GM12878 (cell line): ENCODE results near the gene USB1. TPM values are rescaled to one million over a fixed set of nuclear protein-coding genes. Genes with fewer than 3 reads are reported as not detected.

Experiments used
- ATAC-seq: fragments of 200-7000 bp; cut with Tn5 transposase; 3 replicates; pipeline ENCODE4 v1.9.1; 2020; ENCODE audit warnings: mild to moderate bottlenecking, moderate library complexity
- BruUV-seq: library from RNA; stranded (reverse); fragments of 400-500 nt; replicated peaks from 2 replicates; lab custom pipeline; 2021; lab: Mats Ljungman, UMichigan
- CTCF ChIA-PET: fragments of 300-600 bp; sonication (Branson Sonifier 250); formaldehyde crosslinking; extraction: SDS; loops from one replicate; lab custom pipeline; 2021; ENCODE audit warnings: inconsistent platforms; lab: Yijun Ruan, JAX
- POLR2A ChIA-PET: fragments of 350-600 bp; formaldehyde crosslinking; extraction: SDS; loops from one replicate; lab custom pipeline; 2021; ENCODE audit warnings: inconsistent platforms; lab: Charles Lee
- RAD21 ChIA-PET: fragments of 300-600 bp; sonication (Branson Sonifier 250); formaldehyde crosslinking; loops from one replicate; lab custom pipeline; 2023; ENCODE audit warnings: antibody characterized with exemption; ENCODE audit not compliant: unreplicated experiment; lab: Charles Lee
- SMC1A ChIA-PET: fragments of 300-600 bp; sonication (Branson Sonifier 250); formaldehyde crosslinking; loops from one replicate; lab custom pipeline; 2023; ENCODE audit not compliant: unreplicated experiment, uncharacterized antibody; lab: Charles Lee
- DNase-seq: peaks from one replicate; pipeline ENCODE4 v3.0.0-alpha.2; 2011; ENCODE audit warnings: low read depth, low spot score
- FAIRE-seq: peaks from 3 replicates; lab custom pipeline; 2011; peaks lifted over from hg19 to GRCh38; lab: Jason Lieb, UNC
- H2AFZ ChIP-seq: 2 replicates; pipeline ENCODE4 v1.6.0; 2011; ENCODE audit warnings: low read depth, low read length, control low read depth; ENCODE audit not compliant: control insufficient read depth
- H3K27ac ChIP-seq: 2 replicates; pipeline ENCODE4 v1.5.1; 2011; ENCODE audit warnings: control low read depth; ENCODE audit not compliant: control insufficient read depth, insufficient read depth
- H3K27me3 ChIP-seq, 2 experiments: replicated peaks in 1 of 2; 2 replicates each; pipeline versions ENCODE4 v1.6.0 to v1.6.1; 2011; ENCODE audit warnings: low read length in 1 of 2; ENCODE audit not compliant: control insufficient read depth in 2 of 2, insufficient read depth in 2 of 2
- H3K36me3 ChIP-seq, 2 experiments: 2 replicates each; pipeline ENCODE4 v1.5.1; 2011; ENCODE audit warnings: low read length in 1 of 2; ENCODE audit not compliant: control insufficient read depth in 2 of 2, insufficient read depth in 2 of 2
- H3K4me1 ChIP-seq: 2 replicates; pipeline ENCODE4 v1.6.1; 2011; ENCODE audit warnings: mild to moderate bottlenecking, low read length, moderate library complexity, mixed read lengths; ENCODE audit not compliant: control insufficient read depth, insufficient read depth
- H3K4me2 ChIP-seq: 2 replicates; pipeline ENCODE4 v1.6.0; 2011; ENCODE audit warnings: control low read depth; ENCODE audit not compliant: control insufficient read depth, insufficient read depth
- H3K4me3 ChIP-seq: fragments of 200-600 bp; sonication (generic); 2 replicates; pipeline ENCODE4 v1.5.1; 2016
- H3K79me2 ChIP-seq: 2 replicates; pipeline ENCODE4 v1.6.0; 2011; ENCODE audit warnings: low read length; ENCODE audit not compliant: control insufficient read depth, insufficient read depth
- H3K9ac ChIP-seq: 2 replicates; pipeline ENCODE4 v1.8.0; 2011; ENCODE audit warnings: low read length, control low read depth, mixed read lengths; ENCODE audit not compliant: control insufficient read depth, insufficient read depth
- H3K9me3 ChIP-seq: replicated peaks from 3 replicates; pipeline ENCODE4 v1.5.1; 2011; ENCODE audit warnings: mild to moderate bottlenecking, low read length; ENCODE audit not compliant: control insufficient read depth, insufficient read depth
- H4K20me1 ChIP-seq: 2 replicates; pipeline ENCODE4 v1.6.0; 2011; ENCODE audit not compliant: control insufficient read depth, insufficient read depth
- CEBPZ ChIP-seq: fragments of 150-350 bp; IDR thresholded peaks from 2 replicates; pipeline ENCODE4 v1.6.1; 2016; ENCODE audit warnings: low read depth, low read length
- ELK1 ChIP-seq: IDR thresholded peaks from 2 replicates; pipeline ENCODE4 v1.6.1; 2012; ENCODE audit warnings: low read depth, low read length, improper control_type of control experiment
- FOS ChIP-seq: IDR thresholded peaks from 3 replicates; pipeline ENCODE4 v1.6.1; 2011; ENCODE audit warnings: borderline replicate concordance; ENCODE audit not compliant: insufficient read length; ENCODE audit errors: extremely low read depth
- GATAD2B ChIP-seq: fragments of 450-650 bp; conservative IDR thresholded peaks from 2 replicates; pipeline ENCODE4 v1.6.1; 2017; ENCODE audit warnings: low read depth, mild to moderate bottlenecking, moderate library complexity
- KLF5 ChIP-seq: fragments of 450-650 bp; IDR thresholded peaks from 2 replicates; pipeline ENCODE4 v1.6.1; 2014; ENCODE audit warnings: mild to moderate bottlenecking; ENCODE audit not compliant: partially characterized antibody
- MLLT1 ChIP-seq: fragments of 450-650 bp; IDR thresholded peaks from 2 replicates; pipeline ENCODE4 v1.6.1; 2016; ENCODE audit warnings: mild to moderate bottlenecking
- MXI1 ChIP-seq: fragments of 150-350 bp; IDR thresholded peaks from 2 replicates; pipeline ENCODE4 v1.6.1; 2011; ENCODE audit warnings: low read depth, mild to moderate bottlenecking, inconsistent platforms, low read length, improper control_type of control experiment
- NR2C2 ChIP-seq: IDR thresholded peaks from 2 replicates; pipeline ENCODE4 v1.6.1; 2011; ENCODE audit warnings: borderline replicate concordance, low read depth; ENCODE audit not compliant: control insufficient read depth, insufficient read length
- PRDM15 ChIP-seq: fragments of 450-650 bp; formaldehyde crosslinking; IDR thresholded peaks from 2 replicates; pipeline ENCODE4 v1.4.0; 2020; ENCODE audit warnings: mild to moderate bottlenecking, moderate library complexity
- SMAD5 ChIP-seq: IDR thresholded peaks from 2 replicates; pipeline ENCODE4 v1.6.1; 2016; ENCODE audit warnings: antibody characterized with exemption, low read depth
- SUZ12 ChIP-seq: fragments of 200-600 bp; sonication (generic); IDR thresholded peaks from one replicate; pipeline ENCODE4 v1.6.1; 2018; ENCODE audit warnings: antibody characterized with exemption, mild to moderate bottlenecking; ENCODE audit not compliant: unreplicated experiment
- ZNF207 ChIP-seq: fragments of 450-650 bp; IDR thresholded peaks from 2 replicates; pipeline ENCODE4 v1.6.1; 2014; ENCODE audit warnings: antibody characterized with exemption, mild to moderate bottlenecking, borderline replicate concordance
- ZNF217 ChIP-seq: fragments of 450-650 bp; IDR thresholded peaks from 2 replicates; pipeline ENCODE4 v1.6.1; 2017; ENCODE audit warnings: antibody characterized with exemption, mild to moderate bottlenecking
- WGBS: methylation state at CpG from one replicate; pipeline ENCODE4 v1.1.6; 2016; ENCODE audit warnings: low lambda C conversion rate; ENCODE audit not compliant: insufficient replicate concordance, insufficient coverage; ENCODE audit errors: missing lambda C conversion rate; 5-methylcytosine and 5-hydroxymethylcytosine counted together
- in situ Hi-C: fragments of 300-500 bp; cut with MboI; formaldehyde crosslinking; loops from 9 replicates; pipeline ENCODE4 v1.14.3; 2018; ENCODE audit warnings: mixed read lengths
- intact Hi-C: fragments of 100-400 bp; cut with micrococcal nuclease; formaldehyde crosslinking; loops from one replicate; pipeline ENCODE4 v1.14.2; 2022; ENCODE audit not compliant: unreplicated experiment
- polyA plus RNA-seq, 11 experiments: library from polyadenylated mRNA; depleted of rRNA in 4 of 11; unstranded in 6 of 11; stranded (reverse) in 5 of 11; fragments of >200 nt; fragmentation: Nextera tagmentation in 4 of 11; fragmentation: Illumina TruSeq in 1 of 11; extraction: Ambion mirVana in 4 of 11; extraction: Trizol in 1 of 11; gene quantifications; 1 replicate in 1 of 11; 2 replicates in 10 of 11; pipeline versions ENCODE4 v1.2.1 to v1.2.3, GENCODE V29; 2011 to 2016; ENCODE audit warnings: inconsistent platforms in 2 of 11, missing spikeins in 2 of 11, low read depth in 1 of 11
- total RNA-seq, 4 experiments: library from RNA; depleted of rRNA in 3 of 4; stranded (reverse); fragments of >200 nt in 3 of 4; fragmentation: Illumina TruSeq in 1 of 4; extraction: Trizol in 1 of 4; gene quantifications; 2 replicates each; pipeline versions ENCODE4 v1.2.1 to v1.2.3, GENCODE V29; 2013 to 2021

The USB1 gene
- total and polyA plus RNA-seq, 10 of the 15 experiments (the other 5 are each of a cell fraction or from before 2014, with no cell fraction given) = 7.9 to 72.2 (median 41.6) TPM

- Histone ChIP-seq H3K4me1 (no peaks in the 10 kb centered on the region), H3K36me3 (no peaks in the 10 kb centered on the region), H3K9me3 (no peaks in the 10 kb centered on the region), H4K20me1 (no peaks in the 10 kb centered on the region), H3K27ac (no peak overlapping the region), H3K4me3 (no peak overlapping the region), H2AFZ (no peak overlapping the region), H3K79me2 (no peaks in the 10 kb centered on the region), H3K27me3 (no peaks in the 10 kb centered on the region), H3K4me2 (no peak overlapping the region), H3K9ac (no peak overlapping the region)
- CTCF ChIA-PET = no interaction called here
- RAD21 ChIA-PET = no interaction called here
- SMC1A ChIA-PET = interaction anchor here (1.1 kb wide), 1 partner anchor 75 kb away, joined by 3 read pairs; no protein-coding TSS in a partner anchor
- ATAC-seq (no peak), FAIRE-seq (no peak), DNase-seq (no peak)
- BruUV-seq = no TSS peak
- in situ Hi-C loops = no loop called here
- WGBS = 39% methylated on average over 15 of the region's 16 CpGs
- intact Hi-C loops = no loop called here
- POLR2A ChIA-PET = no interaction called here
- no peak for TF ChIP-seq MXI1
- no peak for TF ChIP-seq ELK1
- TF ChIP-seq KLF5 = no peak
- no peak for TF ChIP-seq MLLT1
- TF ChIP-seq NR2C2 = no peak
- no peak for TF ChIP-seq SUZ12
- no peak for TF ChIP-seq SMAD5
- TF ChIP-seq CEBPZ = no peak
- TF ChIP-seq FOS = no peak
- TF ChIP-seq ZNF207 = no peak
- no peak for TF ChIP-seq GATAD2B
- no peak for TF ChIP-seq PRDM15
- no peak for TF ChIP-seq ZNF217
These were observed 45.1 kb downstream of the USB1 start for GRCh38 chr16:58046054-58046881.
